H1 (cell line): ENCODE measurements around the gene RCSD1. TPM values are rescaled to one million over a fixed set of nuclear protein-coding genes. Genes with fewer than 3 reads are reported as not detected.
A peak's percentile ranks its signal among the peaks of the same experiment; 100 is the strongest.

Experiments
- BACH1 ChIP-seq: IDR thresholded peaks from 2 replicates; pipeline ENCODE4 v1.6.1; 2012; ENCODE audit warnings: low read length, improper control_type of control experiment
- CBX8 ChIP-seq: fragments of 300-800, 300-1000 bp; sonication (generic); IDR thresholded peaks from 2 replicates; pipeline ENCODE4 v1.7.1; 2016; ENCODE audit warnings: low read depth, low read length, borderline replicate concordance
- CHD2 ChIP-seq: IDR thresholded peaks from 2 replicates; pipeline ENCODE4 v1.6.1; 2012; ENCODE audit warnings: low read length, improper control_type of control experiment
- EZH2 ChIP-seq: fragments of 200-600 bp; sonication (generic); IDR thresholded peaks from 2 replicates; pipeline ENCODE4 v1.7.1; 2012; ENCODE audit warnings: low read depth, mild to moderate bottlenecking, moderate library complexity, low read length, inconsistent platforms; ENCODE audit not compliant: severe bottlenecking
- MAFK ChIP-seq: IDR thresholded peaks from 2 replicates; pipeline ENCODE4 v1.6.1; 2012; ENCODE audit warnings: low read depth, mild to moderate bottlenecking, improper control_type of control experiment, low read length
- POLR2A ChIP-seq, 2 experiments: IDR thresholded peaks; 1 replicate in 1 of 2; 2 replicates in 1 of 2; pipeline ENCODE4 v1.6.1; 2011; ENCODE audit warnings: low read depth in 2 of 2, low read length in 2 of 2, mild to moderate bottlenecking in 2 of 2; ENCODE audit errors: control extremely low read depth in 1 of 2
- POU5F1 ChIP-seq: IDR thresholded peaks from 2 replicates; pipeline ENCODE4 v1.6.1; 2011; ENCODE audit warnings: low read depth, mild to moderate bottlenecking, low read length, moderate library complexity
- SIN3A ChIP-seq, 2 experiments: IDR thresholded peaks in 1 of 2; conservative IDR thresholded peaks in 1 of 2; 2 replicates each; pipeline ENCODE4 v1.6.1; 2011 to 2012; ENCODE audit warnings: low read length in 2 of 2, improper control_type of control experiment in 1 of 2, low read depth in 1 of 2, mild to moderate bottlenecking in 1 of 2
- TAF1 ChIP-seq: IDR thresholded peaks from 2 replicates; pipeline ENCODE4 v1.6.1; 2011; ENCODE audit warnings: mild to moderate bottlenecking, low read depth, low read length
- TBP ChIP-seq: IDR thresholded peaks from 2 replicates; pipeline ENCODE4 v1.6.1; 2011; ENCODE audit warnings: low read depth, low read length, improper control_type of control experiment
- polyA plus RNA-seq, 7 experiments: library from polyadenylated mRNA; depleted of rRNA in 3 of 7; stranded (reverse) in 5 of 7; unstranded in 2 of 7; fragments of >200 nt in 5 of 7; fragments of 200-250 nt in 2 of 7; gene quantifications; 1 replicate in 5 of 7; 2 replicates in 1 of 7; 4 replicates in 1 of 7; pipeline versions ENCODE4 v1.2.1 to v1.2.3, GENCODE V29; 2011 to 2013; ENCODE audit warnings: missing spikeins in 2 of 7, mixed read lengths in 2 of 7
- total RNA-seq: library from RNA; stranded (reverse); fragmentation: NEBNext Ultra II Directional; extraction: Animal tissue kit (Norgen Biotek cat#: 25700); gene quantifications from 2 replicates; pipeline ENCODE4 v1.2.1, GENCODE V29; 2021
- TF ChIP-seq, protein P1 (sequence below): fragments of 300-600 bp; sonication (generic); IDR thresholded peaks from 2 replicates; pipeline ENCODE4 v1.7.1; 2012; ENCODE audit warnings: low read length, moderate library complexity, mild to moderate bottlenecking, inconsistent platforms; ENCODE audit not compliant: insufficient replicate concordance

RCSD1 gene
- total and polyA plus RNA-seq, 2 of the 8 experiments (the other 6 are each of a cell fraction or from before 2014, with no cell fraction given), result 0.47 to 0.69 TPM

DNA sequence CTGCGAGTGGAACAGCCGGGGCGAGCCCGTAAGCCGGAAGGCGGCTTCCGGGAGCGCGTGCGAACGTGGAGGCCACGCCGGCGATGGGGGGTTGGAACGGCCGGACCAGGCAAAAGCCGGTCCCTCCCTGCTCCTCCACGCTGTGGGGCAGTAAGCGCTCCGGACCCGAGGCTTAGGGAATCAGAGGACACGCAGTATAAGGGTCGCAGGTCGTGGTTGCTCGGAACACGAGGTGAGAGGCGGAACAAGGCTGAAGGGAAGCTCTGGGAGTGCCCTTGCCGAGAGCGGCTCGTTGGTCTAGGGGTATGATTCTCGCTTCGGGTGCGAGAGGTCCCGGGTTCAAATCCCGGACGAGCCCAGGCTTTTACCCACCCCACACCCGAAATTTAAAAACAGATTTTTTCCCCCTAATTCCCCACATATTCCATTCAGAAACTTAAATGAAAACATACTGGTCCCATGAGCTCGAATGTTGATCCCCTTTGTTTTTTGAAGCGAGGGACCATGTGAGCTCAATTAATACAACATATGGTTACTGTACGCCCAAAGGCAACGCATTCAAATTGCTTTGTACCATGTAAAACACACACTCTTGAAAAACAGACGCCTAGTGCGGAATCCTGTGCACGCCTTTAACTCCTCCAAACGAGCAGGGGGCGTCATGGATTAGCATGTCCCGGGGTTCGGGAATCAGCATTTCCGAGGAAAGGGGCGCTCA lies 84.6 kb downstream of the RCSD1 start (continued):
- TF ChIP-seq, protein P1, sequence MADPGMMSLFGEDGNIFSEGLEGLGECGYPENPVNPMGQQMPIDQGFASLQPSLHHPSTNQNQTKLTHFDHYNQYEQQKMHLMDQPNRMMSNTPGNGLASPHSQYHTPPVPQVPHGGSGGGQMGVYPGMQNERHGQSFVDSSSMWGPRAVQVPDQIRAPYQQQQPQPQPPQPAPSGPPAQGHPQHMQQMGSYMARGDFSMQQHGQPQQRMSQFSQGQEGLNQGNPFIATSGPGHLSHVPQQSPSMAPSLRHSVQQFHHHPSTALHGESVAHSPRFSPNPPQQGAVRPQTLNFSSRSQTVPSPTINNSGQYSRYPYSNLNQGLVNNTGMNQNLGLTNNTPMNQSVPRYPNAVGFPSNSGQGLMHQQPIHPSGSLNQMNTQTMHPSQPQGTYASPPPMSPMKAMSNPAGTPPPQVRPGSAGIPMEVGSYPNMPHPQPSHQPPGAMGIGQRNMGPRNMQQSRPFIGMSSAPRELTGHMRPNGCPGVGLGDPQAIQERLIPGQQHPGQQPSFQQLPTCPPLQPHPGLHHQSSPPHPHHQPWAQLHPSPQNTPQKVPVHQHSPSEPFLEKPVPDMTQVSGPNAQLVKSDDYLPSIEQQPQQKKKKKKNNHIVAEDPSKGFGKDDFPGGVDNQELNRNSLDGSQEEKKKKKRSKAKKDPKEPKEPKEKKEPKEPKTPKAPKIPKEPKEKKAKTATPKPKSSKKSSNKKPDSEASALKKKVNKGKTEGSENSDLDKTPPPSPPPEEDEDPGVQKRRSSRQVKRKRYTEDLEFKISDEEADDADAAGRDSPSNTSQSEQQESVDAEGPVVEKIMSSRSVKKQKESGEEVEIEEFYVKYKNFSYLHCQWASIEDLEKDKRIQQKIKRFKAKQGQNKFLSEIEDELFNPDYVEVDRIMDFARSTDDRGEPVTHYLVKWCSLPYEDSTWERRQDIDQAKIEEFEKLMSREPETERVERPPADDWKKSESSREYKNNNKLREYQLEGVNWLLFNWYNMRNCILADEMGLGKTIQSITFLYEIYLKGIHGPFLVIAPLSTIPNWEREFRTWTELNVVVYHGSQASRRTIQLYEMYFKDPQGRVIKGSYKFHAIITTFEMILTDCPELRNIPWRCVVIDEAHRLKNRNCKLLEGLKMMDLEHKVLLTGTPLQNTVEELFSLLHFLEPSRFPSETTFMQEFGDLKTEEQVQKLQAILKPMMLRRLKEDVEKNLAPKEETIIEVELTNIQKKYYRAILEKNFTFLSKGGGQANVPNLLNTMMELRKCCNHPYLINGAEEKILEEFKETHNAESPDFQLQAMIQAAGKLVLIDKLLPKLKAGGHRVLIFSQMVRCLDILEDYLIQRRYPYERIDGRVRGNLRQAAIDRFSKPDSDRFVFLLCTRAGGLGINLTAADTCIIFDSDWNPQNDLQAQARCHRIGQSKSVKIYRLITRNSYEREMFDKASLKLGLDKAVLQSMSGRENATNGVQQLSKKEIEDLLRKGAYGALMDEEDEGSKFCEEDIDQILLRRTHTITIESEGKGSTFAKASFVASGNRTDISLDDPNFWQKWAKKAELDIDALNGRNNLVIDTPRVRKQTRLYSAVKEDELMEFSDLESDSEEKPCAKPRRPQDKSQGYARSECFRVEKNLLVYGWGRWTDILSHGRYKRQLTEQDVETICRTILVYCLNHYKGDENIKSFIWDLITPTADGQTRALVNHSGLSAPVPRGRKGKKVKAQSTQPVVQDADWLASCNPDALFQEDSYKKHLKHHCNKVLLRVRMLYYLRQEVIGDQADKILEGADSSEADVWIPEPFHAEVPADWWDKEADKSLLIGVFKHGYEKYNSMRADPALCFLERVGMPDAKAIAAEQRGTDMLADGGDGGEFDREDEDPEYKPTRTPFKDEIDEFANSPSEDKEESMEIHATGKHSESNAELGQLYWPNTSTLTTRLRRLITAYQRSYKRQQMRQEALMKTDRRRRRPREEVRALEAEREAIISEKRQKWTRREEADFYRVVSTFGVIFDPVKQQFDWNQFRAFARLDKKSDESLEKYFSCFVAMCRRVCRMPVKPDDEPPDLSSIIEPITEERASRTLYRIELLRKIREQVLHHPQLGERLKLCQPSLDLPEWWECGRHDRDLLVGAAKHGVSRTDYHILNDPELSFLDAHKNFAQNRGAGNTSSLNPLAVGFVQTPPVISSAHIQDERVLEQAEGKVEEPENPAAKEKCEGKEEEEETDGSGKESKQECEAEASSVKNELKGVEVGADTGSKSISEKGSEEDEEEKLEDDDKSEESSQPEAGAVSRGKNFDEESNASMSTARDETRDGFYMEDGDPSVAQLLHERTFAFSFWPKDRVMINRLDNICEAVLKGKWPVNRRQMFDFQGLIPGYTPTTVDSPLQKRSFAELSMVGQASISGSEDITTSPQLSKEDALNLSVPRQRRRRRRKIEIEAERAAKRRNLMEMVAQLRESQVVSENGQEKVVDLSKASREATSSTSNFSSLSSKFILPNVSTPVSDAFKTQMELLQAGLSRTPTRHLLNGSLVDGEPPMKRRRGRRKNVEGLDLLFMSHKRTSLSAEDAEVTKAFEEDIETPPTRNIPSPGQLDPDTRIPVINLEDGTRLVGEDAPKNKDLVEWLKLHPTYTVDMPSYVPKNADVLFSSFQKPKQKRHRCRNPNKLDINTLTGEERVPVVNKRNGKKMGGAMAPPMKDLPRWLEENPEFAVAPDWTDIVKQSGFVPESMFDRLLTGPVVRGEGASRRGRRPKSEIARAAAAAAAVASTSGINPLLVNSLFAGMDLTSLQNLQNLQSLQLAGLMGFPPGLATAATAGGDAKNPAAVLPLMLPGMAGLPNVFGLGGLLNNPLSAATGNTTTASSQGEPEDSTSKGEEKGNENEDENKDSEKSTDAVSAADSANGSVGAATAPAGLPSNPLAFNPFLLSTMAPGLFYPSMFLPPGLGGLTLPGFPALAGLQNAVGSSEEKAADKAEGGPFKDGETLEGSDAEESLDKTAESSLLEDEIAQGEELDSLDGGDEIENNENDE, result no peak
- TF ChIP-seq TBP (peak; percentile 100), MAFK (peak; percentile 83; the same call in 1 of the 2 replicates), EZH2 (no peak), POU5F1 (no peak), CBX8 (no peak), CHD2 (no peak), TAF1 (peak; percentile 15; the same call in 1 of the 2 replicates), POLR2A (IDR thresholded peaks at IDR 0.05; ENCODE audit: control extremely low read depth in 1 of 2, low read depth in 2 of 2, low read length in 2 of 2) (no peak; a peak in 1 of 3 replicates), SIN3A (conservative IDR thresholded peaks at IDR 0.05 in 1 of 2, IDR thresholded peaks at IDR 0.05 in 1 of 2; ENCODE audit: low read depth in 1 of 2, low read length in 2 of 2) (peak in 1 of 2 experiments; percentile 81; a peak in 2 of 4 replicates), BACH1 (peak; percentile 56)
